ENCODE data around the gene IPO11.
"Not testable (repeated sequence)": the region's sequence is repeated elsewhere in the genome, so short reads cannot be mapped to it uniquely, and the experiment has no call there.

IPO11 gene

GRCh38 chr5:62488531-62488930, 76.0 kb downstream of the IPO11 start:
- no peak for ATAC-seq
- no peak overlapping the region for H3K4me3 Mint-ChIP-seq
- no peaks in the 10 kb centered on the region for H3K9me3 Mint-ChIP-seq
- H3K4me1 Mint-ChIP-seq: no peaks in the 10 kb centered on the region
- DNase-seq: no peak
- H3K27ac Mint-ChIP-seq: no peak overlapping the region
- no peaks in the 10 kb centered on the region for H3K27me3 Mint-ChIP-seq

GRCh38 chr5:62489471-62489870, 76.9 kb downstream of the IPO11 start:
- DNase-seq (no peak), ATAC-seq (no peak)

GRCh38 chr5:62494772-62495171, 82.2 kb downstream of the IPO11 start:
- H3K4me3 Mint-ChIP-seq: no peak overlapping the region
- no peak overlapping the region for H3K27ac Mint-ChIP-seq
- H3K9me3 Mint-ChIP-seq: no peaks in the 10 kb centered on the region
- H3K4me1 Mint-ChIP-seq: no peaks in the 10 kb centered on the region
- ATAC-seq: no peak
- DNase-seq: no peak
- H3K27me3 Mint-ChIP-seq: no peaks in the 10 kb centered on the region

More at GRCh38 chr5:62489471-62489870, 76.9 kb downstream of the IPO11 start:
- no peaks in the 10 kb centered on the region for H3K4me1 Mint-ChIP-seq
- no peak overlapping the region for H3K4me3 Mint-ChIP-seq
- H3K27ac Mint-ChIP-seq: no peak overlapping the region
- no peaks in the 10 kb centered on the region for H3K9me3 Mint-ChIP-seq
- no peaks in the 10 kb centered on the region for H3K27me3 Mint-ChIP-seq

- H3K27ac Mint-ChIP-seq: peak overlapping the region in 1 of 2 donors; percentile 69
- no peak overlapping the region for H3K4me3 Mint-ChIP-seq
- ATAC-seq: no peak
- no peak for DNase-seq
- H3K27me3 Mint-ChIP-seq: no peaks in the 10 kb centered on the region
- H3K4me1 Mint-ChIP-seq: no peaks in the 10 kb centered on the region
- H3K9me3 Mint-ChIP-seq: no peaks in the 10 kb centered on the region
Measured at GRCh38 chr5:62496876-62497275, 84.3 kb downstream of the IPO11 start.

- Mint-ChIP-seq H3K4me3 (no peak overlapping the region), H3K9me3 (no peaks in the 10 kb centered on the region), H3K27me3 (no peaks in the 10 kb centered on the region), H3K27ac (no peak overlapping the region), H3K4me1 (no peaks in the 10 kb centered on the region)
- DNase-seq (no peak), ATAC-seq (no peak)
Measured at GRCh38 chr5:62498961-62499360, 86.4 kb downstream of the IPO11 start.

- Mint-ChIP-seq H3K4me3 (no peak overlapping the region), H3K4me1 (no peaks in the 10 kb centered on the region), H3K27me3 (no peaks in the 10 kb centered on the region), H3K9me3 (no peaks in the 10 kb centered on the region), H3K27ac (no peak overlapping the region)
- ATAC-seq (no peak), DNase-seq (no peak)
Measured at GRCh38 chr5:62499756-62500155, 87.2 kb downstream of the IPO11 start.

- Mint-ChIP-seq H3K4me1 (no peaks in the 10 kb centered on the region), H3K27me3 (no peaks in the 10 kb centered on the region), H3K27ac (no peak overlapping the region), H3K9me3 (no peaks in the 10 kb centered on the region), H3K4me3 (no peak overlapping the region)
- DNase-seq: no peak
- ATAC-seq: no peak
Measured at GRCh38 chr5:62502456-62503101, 90.0 kb downstream of the IPO11 start.

- Mint-ChIP-seq H3K27me3 (no peaks in the 10 kb centered on the region), H3K9me3 (no peaks in the 10 kb centered on the region)
Measured at GRCh38 chr5:62504129-62504528, 91.6 kb downstream of the IPO11 start.

GRCh38 chr5:62506659-62507460, 94.3 kb downstream of the IPO11 start:
- H3K4me1 Mint-ChIP-seq: no peaks in the 10 kb centered on the region
- DNase-seq (no peak), ATAC-seq (no peak)
- no peak overlapping the region for H3K27ac Mint-ChIP-seq
- no peaks in the 10 kb centered on the region for H3K27me3 Mint-ChIP-seq
- no peaks in the 10 kb centered on the region for H3K9me3 Mint-ChIP-seq
- no peak overlapping the region for H3K4me3 Mint-ChIP-seq

More at GRCh38 chr5:62504129-62504528, 91.6 kb downstream of the IPO11 start:
- Mint-ChIP-seq H3K4me3 (no peak overlapping the region), H3K4me1 (no peaks in the 10 kb centered on the region), H3K27ac (no peak overlapping the region)
- no peak for DNase-seq
- ATAC-seq: no peak

GRCh38 chr5:62508760-62509159, 96.2 kb downstream of the IPO11 start:
- not testable (repeated sequence) for DNase-seq, H3K9me3 Mint-ChIP-seq, ATAC-seq, H3K27me3 Mint-ChIP-seq, H3K4me3 Mint-ChIP-seq, H3K27ac Mint-ChIP-seq, H3K4me1 Mint-ChIP-seq

- Mint-ChIP-seq H3K4me3 (no peak overlapping the region), H3K27ac (no peak overlapping the region), H3K27me3 (no peaks in the 10 kb centered on the region), H3K4me1 (no peaks in the 10 kb centered on the region), H3K9me3 (no peaks in the 10 kb centered on the region)
- ATAC-seq (no peak), DNase-seq (no peak)
Measured at GRCh38 chr5:62509806-62510205, 97.2 kb downstream of the IPO11 start.

- not testable (repeated sequence) for DNase-seq, ATAC-seq, H3K4me1 Mint-ChIP-seq, H3K9me3 Mint-ChIP-seq, H3K4me3 Mint-ChIP-seq, H3K27ac Mint-ChIP-seq, H3K27me3 Mint-ChIP-seq
Measured at GRCh38 chr5:62513085-62513484, 100.5 kb downstream of the IPO11 start.

GRCh38 chr5:62514510-62515119, 102.1 kb downstream of the IPO11 start:
- no peaks in the 10 kb centered on the region for H3K9me3 Mint-ChIP-seq
- H3K4me3 Mint-ChIP-seq: no peak overlapping the region
- DNase-seq (no peak), ATAC-seq (no peak)
- H3K4me1 Mint-ChIP-seq: no peaks in the 10 kb centered on the region
- H3K27me3 Mint-ChIP-seq: no peaks in the 10 kb centered on the region
- no peak overlapping the region for H3K27ac Mint-ChIP-seq

- DNase-seq: not testable (repeated sequence)
- H3K4me1 Mint-ChIP-seq: peaks cover 11% of the 10 kb centered on the region
Measured at GRCh38 chr5:62520812-62521211, 108.2 kb downstream of the IPO11 start.

GRCh38 chr5:62521319-62521718, 108.8 kb downstream of the IPO11 start:
- no peak overlapping the region for H3K4me3 Mint-ChIP-seq
- no peak for DNase-seq

More at GRCh38 chr5:62520812-62521211, 108.2 kb downstream of the IPO11 start:
- H3K9me3 Mint-ChIP-seq, H3K27ac Mint-ChIP-seq, H3K27me3 Mint-ChIP-seq, H3K4me3 Mint-ChIP-seq, ATAC-seq: not testable (repeated sequence)

GRCh38 chr5:62522811-62523210, 110.2 kb downstream of the IPO11 start:
- ATAC-seq (no peak), DNase-seq (no peak)
- Mint-ChIP-seq H3K27me3 (no peaks in the 10 kb centered on the region), H3K4me3 (no peak overlapping the region), H3K9me3 (no peaks in the 10 kb centered on the region), H3K4me1 (peaks cover 11% of the 10 kb centered on the region), H3K27ac (peak overlapping the region; percentile 8 to 72)

More at GRCh38 chr5:62521319-62521718, 108.8 kb downstream of the IPO11 start:
- H3K4me1 Mint-ChIP-seq: peaks cover 11% of the 10 kb centered on the region
- no peak for ATAC-seq
- no peaks in the 10 kb centered on the region for H3K9me3 Mint-ChIP-seq
- no peaks in the 10 kb centered on the region for H3K27me3 Mint-ChIP-seq
- H3K27ac Mint-ChIP-seq: peak overlapping the region in 1 of 2 donors; percentile 72
